Measurements from ENCODE around the gene FBXL13. TPM values are rescaled to one million over a fixed set of nuclear protein-coding genes. Genes with fewer than 3 reads are reported as not detected.
"Not testable (repeated sequence)": the region's sequence is repeated elsewhere in the genome, so short reads cannot be mapped to it uniquely, and the experiment has no call there.

The FBXL13 gene
- total RNA-seq, 4 donors from 2014 or later: 0.35 to 2.6 (median 1.3) TPM; not detected in 1

DNA sequence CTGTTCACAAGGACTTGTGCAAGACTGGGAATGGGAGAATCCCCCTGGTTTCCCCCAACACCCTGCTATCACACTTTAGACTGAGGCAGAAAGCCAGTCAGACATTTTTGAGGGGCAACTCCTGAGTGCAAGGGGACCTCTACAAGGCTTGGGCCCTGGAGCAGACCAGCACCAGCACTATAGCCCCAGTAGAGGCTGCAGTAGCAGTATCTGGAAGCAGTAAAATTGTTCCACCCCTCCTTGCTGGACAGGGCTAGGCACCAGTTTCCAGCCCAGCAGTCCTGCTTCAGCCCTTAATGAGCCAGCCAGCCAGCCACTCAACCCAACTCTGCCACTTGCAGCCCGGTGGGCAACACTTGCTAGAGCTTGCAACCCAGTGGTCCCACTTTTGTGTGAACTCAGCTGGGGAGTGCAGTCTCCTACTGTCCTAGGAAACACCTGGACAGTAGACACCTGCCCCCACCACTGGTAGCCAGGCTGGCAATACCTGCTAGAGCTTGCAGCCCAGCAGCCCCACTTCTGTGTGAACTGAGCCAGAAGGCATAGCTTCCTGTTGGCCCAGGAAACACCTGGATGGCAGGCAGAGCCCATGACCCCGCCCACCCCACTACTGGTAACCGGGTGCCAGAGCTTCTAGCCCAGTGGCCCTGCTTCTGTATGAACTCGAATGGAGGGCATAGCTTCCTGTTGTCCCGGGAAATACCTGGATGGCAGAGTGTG lies 65.0 kb downstream of the FBXL13 start:
- TF ChIP-seq, protein P1, sequence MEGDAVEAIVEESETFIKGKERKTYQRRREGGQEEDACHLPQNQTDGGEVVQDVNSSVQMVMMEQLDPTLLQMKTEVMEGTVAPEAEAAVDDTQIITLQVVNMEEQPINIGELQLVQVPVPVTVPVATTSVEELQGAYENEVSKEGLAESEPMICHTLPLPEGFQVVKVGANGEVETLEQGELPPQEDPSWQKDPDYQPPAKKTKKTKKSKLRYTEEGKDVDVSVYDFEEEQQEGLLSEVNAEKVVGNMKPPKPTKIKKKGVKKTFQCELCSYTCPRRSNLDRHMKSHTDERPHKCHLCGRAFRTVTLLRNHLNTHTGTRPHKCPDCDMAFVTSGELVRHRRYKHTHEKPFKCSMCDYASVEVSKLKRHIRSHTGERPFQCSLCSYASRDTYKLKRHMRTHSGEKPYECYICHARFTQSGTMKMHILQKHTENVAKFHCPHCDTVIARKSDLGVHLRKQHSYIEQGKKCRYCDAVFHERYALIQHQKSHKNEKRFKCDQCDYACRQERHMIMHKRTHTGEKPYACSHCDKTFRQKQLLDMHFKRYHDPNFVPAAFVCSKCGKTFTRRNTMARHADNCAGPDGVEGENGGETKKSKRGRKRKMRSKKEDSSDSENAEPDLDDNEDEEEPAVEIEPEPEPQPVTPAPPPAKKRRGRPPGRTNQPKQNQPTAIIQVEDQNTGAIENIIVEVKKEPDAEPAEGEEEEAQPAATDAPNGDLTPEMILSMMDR (IDR thresholded peaks at IDR 0.05): no peak
- no peak for TF ChIP-seq POLR2A (IDR thresholded peaks at IDR 0.05)
- no peak overlapping the region for H3K4me3 ChIP-seq
- H3K27me3 ChIP-seq: no peaks in the 10 kb centered on the region
- H3K27ac ChIP-seq: peak overlapping the region in 1 of 4 donors; percentile 63
- peak in 2 of 3 donors; percentile 79 to 82 for DNase-seq
- H3K4me1 ChIP-seq: peaks cover 0 to 4% (median 2%) of the 10 kb centered on the region in 4 donors
- no peaks in the 10 kb centered on the region for H3K9me3 ChIP-seq
- no peaks in the 10 kb centered on the region for H3K36me3 ChIP-seq

DNA sequence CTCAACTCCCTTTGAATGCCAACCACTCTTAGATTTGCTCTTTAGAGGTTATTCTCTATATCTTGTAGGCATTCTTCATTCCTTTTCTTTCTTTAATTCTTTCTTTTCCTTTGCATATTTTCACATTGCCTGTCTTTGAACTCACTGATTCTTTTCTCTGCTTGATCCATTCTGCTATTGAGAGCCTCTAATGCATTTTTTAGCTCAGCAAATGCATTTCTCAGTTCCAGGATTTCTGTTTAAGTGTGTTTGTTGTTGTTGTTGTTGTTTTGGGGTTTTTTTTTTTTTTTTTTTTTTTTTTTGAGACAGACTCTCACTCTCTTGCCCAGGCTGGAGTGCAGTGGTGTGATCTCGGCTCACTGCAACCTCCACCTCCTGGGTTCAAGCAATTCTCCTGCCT lies 71.6 kb downstream of the FBXL13 start:
- TF ChIP-seq, protein P1 (IDR thresholded peaks at IDR 0.05): no peak
- TF ChIP-seq POLR2A (IDR thresholded peaks at IDR 0.05): no peak
- no peaks in the 10 kb centered on the region for H3K36me3 ChIP-seq
- DNase-seq: no peak
- no peaks in the 10 kb centered on the region for H3K27me3 ChIP-seq
- no peak overlapping the region for H3K4me3 ChIP-seq
- H3K4me1 ChIP-seq: no peaks in the 10 kb centered on the region
- H3K9me3 ChIP-seq: no peaks in the 10 kb centered on the region
- no peak overlapping the region for H3K27ac ChIP-seq

DNA sequence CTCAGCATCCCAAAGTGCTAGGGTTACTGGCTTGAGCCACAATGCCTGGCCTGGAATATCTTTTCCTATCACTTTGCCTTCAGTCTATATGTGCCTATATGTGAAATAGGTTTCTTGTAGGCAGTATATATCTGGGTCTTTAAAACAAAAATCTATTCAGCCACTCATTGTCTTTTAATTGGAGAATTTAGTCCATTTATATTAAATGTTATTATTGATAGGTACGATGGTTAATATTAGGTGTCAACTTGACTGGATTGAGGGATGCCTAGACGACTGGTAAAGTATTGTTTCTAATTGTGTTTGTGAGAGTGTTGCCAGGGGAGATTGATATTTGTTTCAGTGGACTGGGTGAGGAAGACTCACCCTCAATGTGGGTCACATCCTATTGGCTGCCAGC lies 73.4 kb downstream of the FBXL13 start:
- no peaks in the 10 kb centered on the region for H3K27me3 ChIP-seq
- no peaks in the 10 kb centered on the region for H3K4me1 ChIP-seq
- no peak overlapping the region for H3K27ac ChIP-seq
- no peaks in the 10 kb centered on the region for H3K9me3 ChIP-seq
- no peak overlapping the region for H3K4me3 ChIP-seq
- no peak for DNase-seq
- no peaks in the 10 kb centered on the region for H3K36me3 ChIP-seq
- TF ChIP-seq, protein P1 (IDR thresholded peaks at IDR 0.05): no peak
- no peak for TF ChIP-seq POLR2A (IDR thresholded peaks at IDR 0.05)

DNA sequence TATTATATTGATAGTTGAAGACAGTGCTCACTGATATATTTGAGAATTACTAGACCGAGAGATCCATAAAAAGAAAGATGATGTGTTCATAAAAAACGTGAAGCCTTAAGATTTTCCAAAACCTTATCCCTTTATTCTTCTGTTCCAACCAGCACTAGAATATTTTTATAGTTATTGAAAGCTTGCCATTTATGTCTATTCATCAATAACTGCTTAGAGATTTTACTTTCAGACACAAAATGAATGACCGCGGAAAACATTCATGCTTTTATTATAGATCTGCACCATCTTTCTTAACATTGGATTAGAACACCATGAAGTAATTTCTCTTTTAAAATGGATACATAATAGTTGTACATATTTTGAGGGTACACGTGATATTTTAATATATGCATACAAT lies 77.6 kb downstream of the FBXL13 start:
- Histone ChIP-seq H3K9me3 (no peaks in the 10 kb centered on the region), H3K27me3 (no peaks in the 10 kb centered on the region), H3K4me1 (peaks cover 0 to 17% (median 0%) of the 10 kb centered on the region in 4 donors), H3K4me3 (no peak overlapping the region), H3K36me3 (no peaks in the 10 kb centered on the region), H3K27ac (no peak overlapping the region)
- no peak for DNase-seq
- TF ChIP-seq, protein P1 (IDR thresholded peaks at IDR 0.05): no peak
- no peak for TF ChIP-seq POLR2A (IDR thresholded peaks at IDR 0.05)

DNA sequence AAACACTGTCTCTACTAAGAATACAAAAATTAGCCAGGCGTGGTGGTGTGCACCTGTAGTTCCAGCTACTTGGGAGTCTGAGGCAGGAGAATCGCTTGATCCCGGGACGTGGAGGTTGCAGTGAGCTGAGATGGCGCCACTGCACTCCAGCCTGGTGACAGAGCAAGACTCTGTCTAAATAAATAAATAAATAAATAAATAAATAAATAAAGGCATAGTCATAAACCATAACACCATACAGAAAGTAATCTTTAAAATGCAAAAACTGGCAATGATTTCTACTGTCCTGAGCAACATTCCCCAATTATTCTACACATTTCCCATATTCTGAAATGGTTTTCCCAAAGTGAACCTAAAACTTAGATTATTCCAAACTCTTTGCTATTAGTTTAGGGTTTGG lies 79.0 kb downstream of the FBXL13 start:
- not testable (repeated sequence) for H3K27me3 ChIP-seq, H3K27ac ChIP-seq, H3K36me3 ChIP-seq, H3K9me3 ChIP-seq, H3K4me3 ChIP-seq, DNase-seq
- peaks cover 0 to 28% (median 0%) of the 10 kb centered on the region in 4 donors for H3K4me1 ChIP-seq

DNA sequence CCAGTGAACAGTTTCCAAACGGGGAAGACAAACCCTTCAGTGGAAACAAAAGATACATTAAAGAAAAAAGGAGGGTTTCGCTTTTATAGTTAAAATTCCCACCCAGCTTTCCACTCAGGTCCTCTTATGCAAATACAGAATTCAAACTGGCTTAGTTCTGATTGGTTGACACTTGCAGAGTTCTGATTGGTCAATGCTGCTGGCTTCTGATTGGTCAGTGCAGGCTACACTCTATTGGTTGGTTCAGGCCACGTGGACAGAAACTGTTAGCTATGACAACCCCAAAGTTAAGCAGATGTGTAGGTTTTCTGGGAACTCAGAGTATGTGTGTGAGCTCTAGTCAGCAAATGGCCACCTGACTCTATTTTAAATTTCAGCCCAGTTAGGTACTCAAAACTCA lies 80.0 kb downstream of the FBXL13 start:
- Histone ChIP-seq H3K27ac (no peak overlapping the region), H3K4me3 (no peak overlapping the region), H3K27me3 (no peaks in the 10 kb centered on the region), H3K4me1 (peaks cover 0 to 29% (median 0%) of the 10 kb centered on the region in 4 donors), H3K9me3 (no peaks in the 10 kb centered on the region), H3K36me3 (no peaks in the 10 kb centered on the region)
- no peak for TF ChIP-seq POLR2A (IDR thresholded peaks at IDR 0.05)
- TF ChIP-seq, protein P1 (IDR thresholded peaks at IDR 0.05): no peak
- no peak for DNase-seq
